A549 (cell line): ENCODE measurements around the gene PRSS56. TPM values are rescaled to one million over a fixed set of nuclear protein-coding genes. Genes with fewer than 3 reads are reported as not detected.

Source experiments
- ATAC-seq, 2 experiments: fragments of 200-7000 bp in 1 of 2; fragments of >200 bp in 1 of 2; cut with Nextera tagmentation in 1 of 2; cut with Tn5 transposase in 1 of 2; 3 replicates each; pipeline versions ENCODE4 v1.8.0 to v1.9.1; 2018 to 2020; ENCODE audit warnings: mild to moderate bottlenecking in 1 of 2, moderate library complexity in 1 of 2
- CTCF ChIA-PET: fragments of 300-600 bp; sonication (Branson Sonifier 250); formaldehyde crosslinking; extraction: SDS; loops from one replicate; lab custom pipeline; 2021; ENCODE audit warnings: antibody characterized with exemption, inconsistent platforms; lab: Yijun Ruan, JAX
- POLR2A ChIA-PET: fragments of 350-600 bp; formaldehyde crosslinking; extraction: SDS; loops from one replicate; lab custom pipeline; 2021; ENCODE audit warnings: antibody characterized with exemption, inconsistent platforms; lab: Yijun Ruan, JAX
- DNase-seq, 2 experiments: peaks; one replicate each; pipeline versions ENCODE4 v3.0.0 to v3.0.0-alpha.2; 2011 to 2016; ENCODE audit warnings: low read depth in 1 of 2, low spot score in 1 of 2
- FAIRE-seq: peaks from 2 replicates; lab custom pipeline; 2011; peaks lifted over from hg19 to GRCh38; lab: Jason Lieb, UNC
- H3K27ac ChIP-seq, 2 experiments: fragments of >200 bp; sonication (Bioruptor Twin); formaldehyde crosslinking; 3 replicates each; pipeline ENCODE4 v1.5.1; 2016 to 2017
- H3K4me1 ChIP-seq: fragments of >200 bp; sonication (Bioruptor Twin); formaldehyde crosslinking; 3 replicates; pipeline ENCODE4 v1.6.1; 2016
- H3K4me2 ChIP-seq: fragments of >200 bp; sonication (Bioruptor Twin); formaldehyde crosslinking; 3 replicates; pipeline ENCODE4 v1.6.1; 2016
- H3K4me3 ChIP-seq: fragments of >200 bp; sonication (Bioruptor Twin); formaldehyde crosslinking; 3 replicates; pipeline ENCODE4 v1.5.1; 2016
- H3K9me3 ChIP-seq: fragments of >200 bp; sonication (Bioruptor Twin); formaldehyde crosslinking; 3 replicates; pipeline ENCODE4 v1.6.1; 2016
- BCL3 ChIP-seq: fragments of >200 bp; sonication (Bioruptor Twin); formaldehyde crosslinking; IDR thresholded peaks from 3 replicates; pipeline ENCODE4 v1.6.1; 2016
- CBX2 ChIP-seq: fragments of 200-600 bp; sonication (generic); IDR thresholded peaks from 2 replicates; pipeline ENCODE4 v1.6.1; 2016; ENCODE audit warnings: low read depth, mild to moderate bottlenecking, borderline replicate concordance
- CHD2 ChIP-seq: fragments of 150-350 bp; IDR thresholded peaks from 2 replicates; pipeline ENCODE4 v1.6.1; 2014; ENCODE audit warnings: low read length; ENCODE audit not compliant: partially characterized antibody
- CTCF ChIP-seq: fragments of >200 bp; sonication (Bioruptor Twin); formaldehyde crosslinking; IDR thresholded peaks from 3 replicates; pipeline ENCODE4 v1.5.1; 2016
- ELK1 ChIP-seq: fragments of 150-350 bp; IDR thresholded peaks from 2 replicates; pipeline ENCODE4 v1.6.1; 2014; ENCODE audit warnings: low read depth, mild to moderate bottlenecking, low read length
- FOSL2 ChIP-seq, 2 experiments: fragments of 450-650 bp in 1 of 2; fragments of >200 bp in 1 of 2; sonication (Bioruptor Twin) in 1 of 2; formaldehyde crosslinking; IDR thresholded peaks; 2 replicates each; pipeline versions ENCODE4 v1.5.0 to v1.6.1; 2016 to 2020; ENCODE audit warnings: mild to moderate bottlenecking in 1 of 2, moderate library complexity in 1 of 2
- FOXS1 ChIP-seq: fragments of 250-450 bp; sonication (Bioruptor Pico); IDR thresholded peaks from 2 replicates; pipeline ENCODE4 v1.5.0; 2020; ENCODE audit warnings: mild to moderate bottlenecking, moderate library complexity
- GATA3 ChIP-seq: IDR thresholded peaks from 2 replicates; pipeline ENCODE4 v1.6.1; 2012; ENCODE audit warnings: borderline replicate concordance
- HES2 ChIP-seq: fragments of >200 bp; sonication (Bioruptor Twin); formaldehyde crosslinking; IDR thresholded peaks from 2 replicates; pipeline ENCODE4 v1.6.1; 2016
- HEYL ChIP-seq: fragments of 250-450 bp; sonication (Bioruptor Pico); IDR thresholded peaks from 2 replicates; pipeline ENCODE4 v1.8.0; 2021; ENCODE audit warnings: mild to moderate bottlenecking, moderate library complexity
- HMGXB4 ChIP-seq: fragments of 250-450 bp; sonication (Bioruptor Pico); IDR thresholded peaks from 2 replicates; pipeline ENCODE4 v1.5.0; 2021; ENCODE audit warnings: mild to moderate bottlenecking, moderate library complexity, borderline replicate concordance
- JUN ChIP-seq, 2 experiments: fragments of >200 bp; sonication (Bioruptor Twin); formaldehyde crosslinking; IDR thresholded peaks; 2 replicates in 1 of 2; 3 replicates in 1 of 2; pipeline ENCODE4 v1.6.1; 2016 to 2017
- MAX ChIP-seq: IDR thresholded peaks from 2 replicates; pipeline ENCODE4 v1.6.1; 2012
- MYC ChIP-seq: IDR thresholded peaks from 2 replicates; pipeline ENCODE4 v1.6.1; 2012; ENCODE audit warnings: mild to moderate bottlenecking, inconsistent platforms, low read length, improper control_type of control experiment, borderline replicate concordance
- PBX3 ChIP-seq: IDR thresholded peaks from 2 replicates; pipeline ENCODE4 v1.6.1; 2012
- PHF8 ChIP-seq: fragments of 200-600 bp; sonication (generic); IDR thresholded peaks from 2 replicates; pipeline ENCODE4 v1.6.1; 2016; ENCODE audit warnings: low read depth, mild to moderate bottlenecking, antibody characterized with exemption, moderate library complexity, borderline replicate concordance
- POLR2A ChIP-seq: IDR thresholded peaks from 2 replicates; pipeline ENCODE4 v1.6.1; 2012; ENCODE audit warnings: mild to moderate bottlenecking, low read length
- POLR2AphosphoS2 ChIP-seq: conservative IDR thresholded peaks from 2 replicates; pipeline ENCODE4 v1.6.1; 2012; ENCODE audit warnings: low read length, improper control_type of control experiment, inconsistent platforms
- RCOR1 ChIP-seq: fragments of 150-350 bp; IDR thresholded peaks from 2 replicates; pipeline ENCODE4 v1.6.1; 2014; ENCODE audit warnings: antibody characterized with exemption, low read length, low read depth
- REST ChIP-seq: fragments of 200-600 bp; sonication (generic); IDR thresholded peaks from 2 replicates; pipeline ENCODE4 v1.6.1; 2016; ENCODE audit warnings: antibody characterized with exemption, mild to moderate bottlenecking, moderate library complexity
- RNF2 ChIP-seq: fragments of 200-600 bp; sonication (generic); IDR thresholded peaks from 2 replicates; pipeline ENCODE4 v1.6.1; 2016; ENCODE audit warnings: low read depth, mild to moderate bottlenecking, antibody characterized with exemption, moderate library complexity, borderline replicate concordance
- SMC3 ChIP-seq: fragments of >200 bp; sonication (Bioruptor Twin); formaldehyde crosslinking; IDR thresholded peaks from 3 replicates; pipeline ENCODE4 v1.6.1; 2018; ENCODE audit warnings: inconsistent platforms
- TFCP2L1 ChIP-seq: fragments of 250-450 bp; sonication (Bioruptor Pico); IDR thresholded peaks from 2 replicates; pipeline ENCODE4 v1.5.0; 2021; ENCODE audit warnings: mild to moderate bottlenecking
- TP53 ChIP-seq: fragments of 250-450 bp; sonication (Bioruptor Pico); IDR thresholded peaks from 2 replicates; pipeline ENCODE4 v1.5.0; 2021; ENCODE audit warnings: mild to moderate bottlenecking, moderate library complexity
- WGBS: methylation state at CpG from one replicate; pipeline ENCODE4 v1.1.6; 2017; ENCODE audit errors: missing lambda C conversion rate; 5-methylcytosine and 5-hydroxymethylcytosine counted together
- polyA plus RNA-seq, 4 experiments: library from polyadenylated mRNA; depleted of rRNA in 3 of 4; stranded (reverse); fragments of >200 nt; fragmentation: RNase III in 1 of 4; extraction: RNeasy Plus Mini Kit Qiagen cat#74134 plus additional on column Dnase treatment in 1 of 4; gene quantifications; 2 replicates in 3 of 4; 3 replicates in 1 of 4; pipeline ENCODE4 v1.2.3, GENCODE V29; 2011 to 2017

PRSS56 gene
- polyA plus RNA-seq, 2 of the 4 experiments (the other 2 are of a cell fraction), result not detected

GRCh38 chr2:232550354-232551249, 30.4 kb downstream of the PRSS56 start, which contains the start of the genes EIF4E2 and TIGD1:
Gene EIF4E2 (plus strand): TSS chr2:232550689. CDS start chr2:232550725, 36 bp downstream.
Gene TIGD1 (minus strand): TSS chr2:232550557. CDS start chr2:232549882, 675 bp downstream.
- H3K9me3 ChIP-seq, result no peaks in the 10 kb centered on the region
- ChIA-PET POLR2A (interaction anchor here (0.7 to 1.5 kb wide), 7 partner anchors 11 to 55 kb away, joined by 3 to 13 read pairs (median 5); no protein-coding TSS in a partner anchor), CTCF (interaction anchor here (0.7 to 1.4 kb wide), 2 partner anchors 17 to 43 kb away, joined by 3 to 7 read pairs; no protein-coding TSS in a partner anchor)
- 2% methylated on average over 27 of the region's 81 CpGs for WGBS
- FAIRE-seq, result no peak
- H3K27ac ChIP-seq, result peak within 1 kb of the TSS; percentile 99
- peak within 1 kb of the TSS; percentile 78 for H3K4me2 ChIP-seq
- H3K4me3 ChIP-seq, result peak within 1 kb of the TSS; percentile 95
- peak; percentile 95 to 98 for DNase-seq
- H3K4me1 ChIP-seq, result peaks cover 5% of the 10 kb centered on the region; the same call in 2 of the 3 replicates
- ATAC-seq, result peak; percentile 96 to 98
- TF ChIP-seq REST, result peak; percentile 48; the same call in 1 of the 2 replicates
- peak; percentile 85; the same call in 2 of the 3 replicates for TF ChIP-seq BCL3
- TF ChIP-seq FOXS1 (CRISPR knock-in tag), result no peak
- TF ChIP-seq POLR2A, result peak; percentile 91
- peak; percentile 19; the same call in 1 of the 2 replicates for TF ChIP-seq MYC
- no peak; the same call in 2 of the 3 replicates for TF ChIP-seq CTCF
- TF ChIP-seq CHD2, result peak; percentile 28
- TF ChIP-seq HEYL, result no peak
- TF ChIP-seq TFCP2L1, result no peak
- TF ChIP-seq RCOR1, result peak; percentile 75; the same call in 1 of the 2 replicates
- TF ChIP-seq SMC3, result no peak
- peak; percentile 79 for TF ChIP-seq PHF8
- no peak for TF ChIP-seq FOSL2 (IDR thresholded peaks at IDR 0.05)
- TF ChIP-seq FOSL2 (CRISPR knock-in tag; IDR thresholded peaks at IDR 0.05), result peak; percentile 5; the same call in 1 of the 2 replicates
- peak; percentile 45; the same call in 1 of the 2 replicates for TF ChIP-seq GATA3
- peak; percentile 86 to 97; a peak in 4 of 5 replicates for TF ChIP-seq JUN (IDR thresholded peaks at IDR 0.05)
- no peak for TF ChIP-seq POLR2AphosphoS2
- no peak for TF ChIP-seq RNF2
- TF ChIP-seq HMGXB4 (CRISPR knock-in tag), result peak; percentile 79; the same call in 1 of the 2 replicates
- peak; percentile 89 for TF ChIP-seq MAX
- no peak for TF ChIP-seq HES2
- 0 out of 2 replicates have a peak, but pooled peaks have one; percentile 36 for TF ChIP-seq ELK1
- TF ChIP-seq PBX3, result 0 out of 2 replicates have a peak, but pooled peaks have one; percentile 54
- TF ChIP-seq TP53, result peak; percentile 38; the same call in 1 of the 2 replicates
- TF ChIP-seq CBX2, result no peak
